ENCODE data around the gene PTCD1.

- no peak for TF ChIP-seq CTCF (IDR thresholded peaks at IDR 0.05)
- TF ChIP-seq POLR2AphosphoS5 (IDR thresholded peaks at IDR 0.05), result no peak
- TF ChIP-seq POLR2A (IDR thresholded peaks at IDR 0.05), result no peak
- no peak for TF ChIP-seq EP300 (IDR thresholded peaks at IDR 0.05)
Measured at GRCh38 chr7:99409806-99410205, 28.8 kb downstream of the PTCD1 start.

Data from upper lobe of left lung (tissue), 4 donors.